NCI-H2171 treated with DMSO at 0.1 percent for 48 hours (cell line): ENCODE results near the gene KLHL3.

Experiments
- DNase-seq: peaks from one replicate; lab custom pipeline; 2025; lab: John Stamatoyannopoulos, UW

Gene KLHL3

GRCh38 chr5:137708796-137709559 is 26.9 kb downstream of the KLHL3 start:
- peak; percentile 97 for DNase-seq

- no peak for DNase-seq
Measured at GRCh38 chr5:137708062-137708461, 27.8 kb downstream of the KLHL3 start.

GRCh38 chr5:137706841-137707240 is 29.0 kb downstream of the KLHL3 start:
- no peak for DNase-seq

- no peak for DNase-seq
Measured at GRCh38 chr5:137705106-137705505, 30.8 kb downstream of the KLHL3 start.

- DNase-seq: no peak
Measured at GRCh38 chr5:137703565-137703964, 32.3 kb downstream of the KLHL3 start.

- DNase-seq: no peak
Measured at GRCh38 chr5:137700282-137700680, 35.6 kb downstream of the KLHL3 start.

GRCh38 chr5:137699336-137700281 is 36.3 kb downstream of the KLHL3 start:
- peak; percentile 61 for DNase-seq

- DNase-seq: no peak
Measured at GRCh38 chr5:137696481-137696880, 39.4 kb downstream of the KLHL3 start.

GRCh38 chr5:137695651-137696428 is 40.0 kb downstream of the KLHL3 start:
- DNase-seq: no peak

- DNase-seq: no peak
Measured at GRCh38 chr5:137693951-137694721, 41.8 kb downstream of the KLHL3 start.

GRCh38 chr5:137693307-137693950 is 42.5 kb downstream of the KLHL3 start:
- DNase-seq: no peak

- DNase-seq: no peak
Measured at GRCh38 chr5:137689306-137689705, 46.6 kb downstream of the KLHL3 start.

GRCh38 chr5:137688210-137688840 is 47.6 kb downstream of the KLHL3 start:
- no peak for DNase-seq

- DNase-seq: no peak
Measured at GRCh38 chr5:137684761-137685160, 51.1 kb downstream of the KLHL3 start.

- DNase-seq: no peak
Measured at GRCh38 chr5:137681191-137681590, 54.7 kb downstream of the KLHL3 start.

GRCh38 chr5:137679910-137680309 is 56.0 kb downstream of the KLHL3 start:
- no peak for DNase-seq

- DNase-seq: no peak
Measured at GRCh38 chr5:137679195-137679594, 56.7 kb downstream of the KLHL3 start.

GRCh38 chr5:137672881-137673280 is 63.0 kb downstream of the KLHL3 start:
- no peak for DNase-seq

GRCh38 chr5:137672001-137672400 is 63.9 kb downstream of the KLHL3 start:
- no peak for DNase-seq

GRCh38 chr5:137669811-137670210 is 66.1 kb downstream of the KLHL3 start:
- no peak for DNase-seq
